ENCODE measurements around the gene CNPY2.
"Not testable (repeated sequence)": the region's sequence is repeated elsewhere in the genome, so short reads cannot be mapped to it uniquely, and the experiment has no call there.

CNPY2 gene

GRCh38 chr12:56280849-56281248, 34.9 kb downstream of the CNPY2 start:
- Histone ChIP-seq H3K9ac (ENCODE audit: low read depth, low read length, poor library complexity, severe bottlenecking) (no peak overlapping the region), H2AFZ (ENCODE audit: low read length) (no peak overlapping the region), H3K79me2 (ENCODE audit: insufficient read depth, low read length) (no peaks in the 10 kb centered on the region), H4K20me1 (ENCODE audit: insufficient read depth, low read length, poor library complexity, severe bottlenecking) (no peaks in the 10 kb centered on the region), H3K4me2 (ENCODE audit: low read depth, low read length, poor library complexity, severe bottlenecking) (no peak overlapping the region), H3K9me2 (replicated peaks; ENCODE audit: low read depth, low read length) (no peaks in the 10 kb centered on the region), H3K27me3 (ENCODE audit: insufficient read depth, low read length, poor library complexity, severe bottlenecking) (no peaks in the 10 kb centered on the region), H3K36me3 (ENCODE audit: insufficient read depth, low read length) (peaks cover 75% of the 10 kb centered on the region), H3K4me3 (ENCODE audit: low read length, poor library complexity, severe bottlenecking) (no peak overlapping the region), H3F3A (ENCODE audit: low read depth) (no peaks in the 10 kb centered on the region), H3K4me1 (ENCODE audit: insufficient read depth, low read length, poor library complexity, severe bottlenecking) (no peaks in the 10 kb centered on the region), H3K9me3 (ENCODE audit: insufficient read depth, low read depth, low read length) (no peaks in the 10 kb centered on the region)
- TF ChIP-seq EZH2phosphoT487 (IDR thresholded peaks at IDR 0.05; ENCODE audit: borderline replicate concordance): no peak
- TF ChIP-seq CTCF (conservative IDR thresholded peaks at IDR 0.05; ENCODE audit: low read length): no peak

DNA sequence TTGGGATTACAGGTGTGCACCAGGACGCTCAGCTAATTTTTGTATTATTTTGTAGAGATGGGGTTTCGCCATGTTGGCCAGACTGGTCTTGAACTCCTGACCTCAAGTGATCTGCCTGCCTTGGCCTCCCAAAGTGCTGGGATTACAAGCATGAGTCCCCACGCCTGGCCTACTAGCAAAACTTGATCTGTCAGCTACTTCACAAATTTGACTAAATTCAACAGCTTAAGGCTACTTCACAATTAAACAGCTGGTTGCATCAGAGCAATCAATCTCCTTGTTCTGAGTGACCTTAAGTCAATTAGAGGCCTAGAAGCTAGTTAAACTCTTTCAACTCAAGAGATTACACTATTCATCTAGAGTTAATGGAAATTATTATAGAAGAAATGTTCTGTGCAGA, 36.9 kb downstream of the CNPY2 start:
- Histone ChIP-seq H3K36me3 (ENCODE audit: insufficient read depth, low read length) (peaks cover 86% of the 10 kb centered on the region), H2AFZ (ENCODE audit: low read length) (no peak overlapping the region), H3K4me2 (ENCODE audit: low read depth, low read length, poor library complexity, severe bottlenecking) (no peak overlapping the region), H3K9ac (ENCODE audit: low read depth, low read length, poor library complexity, severe bottlenecking) (no peak overlapping the region), H3K79me2 (ENCODE audit: insufficient read depth, low read length) (no peaks in the 10 kb centered on the region), H3K27me3 (ENCODE audit: insufficient read depth, low read length, poor library complexity, severe bottlenecking) (no peaks in the 10 kb centered on the region), H3K9me2 (replicated peaks; ENCODE audit: low read depth, low read length) (no peaks in the 10 kb centered on the region), H3F3A (ENCODE audit: low read depth) (no peaks in the 10 kb centered on the region), H3K4me3 (ENCODE audit: low read length, poor library complexity, severe bottlenecking) (no peak overlapping the region), H4K20me1 (ENCODE audit: insufficient read depth, low read length, poor library complexity, severe bottlenecking) (no peaks in the 10 kb centered on the region), H3K4me1 (ENCODE audit: insufficient read depth, low read length, poor library complexity, severe bottlenecking) (no peaks in the 10 kb centered on the region), H3K9me3 (ENCODE audit: insufficient read depth, low read depth, low read length) (no peaks in the 10 kb centered on the region)
- TF ChIP-seq CTCF (conservative IDR thresholded peaks at IDR 0.05; ENCODE audit: low read length): no peak
- no peak for TF ChIP-seq EZH2phosphoT487 (IDR thresholded peaks at IDR 0.05; ENCODE audit: borderline replicate concordance)

- Histone ChIP-seq H3K4me1 (ENCODE audit: insufficient read depth, low read length, poor library complexity, severe bottlenecking) (no peaks in the 10 kb centered on the region), H3K9ac (ENCODE audit: low read depth, low read length, poor library complexity, severe bottlenecking) (no peak overlapping the region), H4K20me1 (ENCODE audit: insufficient read depth, low read length, poor library complexity, severe bottlenecking) (no peaks in the 10 kb centered on the region), H3F3A (ENCODE audit: low read depth) (no peaks in the 10 kb centered on the region), H3K4me2 (ENCODE audit: low read depth, low read length, poor library complexity, severe bottlenecking) (no peak overlapping the region), H3K79me2 (ENCODE audit: insufficient read depth, low read length) (peaks cover under 1% of the 10 kb centered on the region; the same call in 1 of the 2 replicates), H3K36me3 (ENCODE audit: insufficient read depth, low read length) (peaks cover 79% of the 10 kb centered on the region), H3K4me3 (ENCODE audit: low read length, poor library complexity, severe bottlenecking) (no peak overlapping the region), H3K27me3 (ENCODE audit: insufficient read depth, low read length, poor library complexity, severe bottlenecking) (no peaks in the 10 kb centered on the region), H3K9me2 (replicated peaks; ENCODE audit: low read depth, low read length) (no peaks in the 10 kb centered on the region), H3K9me3 (ENCODE audit: insufficient read depth, low read depth, low read length) (no peaks in the 10 kb centered on the region), H2AFZ (ENCODE audit: low read length) (no peak overlapping the region)
- TF ChIP-seq EZH2phosphoT487 (IDR thresholded peaks at IDR 0.05; ENCODE audit: borderline replicate concordance): no peak
- no peak for TF ChIP-seq CTCF (conservative IDR thresholded peaks at IDR 0.05; ENCODE audit: low read length)
Observed at GRCh38 chr12:56274299-56274698, 41.5 kb downstream of the CNPY2 start.

- H3K9me3 ChIP-seq (ENCODE audit: insufficient read depth, low read depth, low read length); H4K20me1 ChIP-seq (ENCODE audit: insufficient read depth, low read length, poor library complexity, severe bottlenecking); H3K4me3 ChIP-seq (ENCODE audit: low read length, poor library complexity, severe bottlenecking); H3K9me2 ChIP-seq (replicated peaks; ENCODE audit: low read depth, low read length); H2AFZ ChIP-seq (ENCODE audit: low read length); H3K27me3 ChIP-seq (ENCODE audit: insufficient read depth, low read length, poor library complexity, severe bottlenecking); H3K4me2 ChIP-seq (ENCODE audit: low read depth, low read length, poor library complexity, severe bottlenecking); H3K9ac ChIP-seq (ENCODE audit: low read depth, low read length, poor library complexity, severe bottlenecking); H3F3A ChIP-seq (ENCODE audit: low read depth): not testable (repeated sequence)
- peaks cover 13% of the 10 kb centered on the region for H3K4me1 ChIP-seq (ENCODE audit: insufficient read depth, low read length, poor library complexity, severe bottlenecking)
- peaks cover 16% of the 10 kb centered on the region; the same call in 1 of the 2 replicates for H3K79me2 ChIP-seq (ENCODE audit: insufficient read depth, low read length)
- H3K36me3 ChIP-seq (ENCODE audit: insufficient read depth, low read length): peaks cover 62% of the 10 kb centered on the region
Observed at GRCh38 chr12:56272468-56272867, 43.3 kb downstream of the CNPY2 start.
